B cell (primary cell): ENCODE measurements around the gene CAMSAP2. TPM values are rescaled to one million over a fixed set of nuclear protein-coding genes. Genes with fewer than 3 reads are reported as not detected.

Experiments
- ATAC-seq: fragments of 200-7000 bp; cut with Tn5 transposase; one replicate; pipeline ENCODE4 v1.10.0; 2021; ENCODE audit warnings: low read depth, mild to moderate bottlenecking, moderate number of reproducible peaks, moderate library complexity
- CTCF ChIA-PET: fragments of 350-600 bp; sonication (Branson Sonifier 250); formaldehyde crosslinking; loops from one replicate; lab custom pipeline; 2021; ENCODE audit warnings: antibody characterized with exemption, inconsistent platforms; lab: Charles Lee
- POLR2A ChIA-PET: fragments of 350-600 bp; sonication (Branson Sonifier 250); formaldehyde crosslinking; loops from one replicate; lab custom pipeline; 2021; ENCODE audit warnings: antibody characterized with exemption; lab: Charles Lee
- DNase-seq: peaks from one replicate; pipeline ENCODE4 v3.0.0; 2013
- H2AFZ ChIP-seq: 2 replicates; pipeline ENCODE4 v1.6.1; 2012; ENCODE audit warnings: mild to moderate bottlenecking, low read depth, low read length; ENCODE audit not compliant: insufficient read depth, poor library complexity, severe bottlenecking
- H3K27ac ChIP-seq, 2 donors: 1 replicate in 1 of 2; 2 replicates in 1 of 2; pipeline ENCODE4 v1.5.1; 2012 to 2013; ENCODE audit warnings: low read length in 2 of 2, mild to moderate bottlenecking in 2 of 2, moderate library complexity in 1 of 2
- H3K27me3 ChIP-seq, 4 experiments: fragments of 200-600 bp in 1 of 4; sonication (generic) in 1 of 4; replicated peaks in 1 of 4; 1 replicate in 2 of 4; 2 replicates in 2 of 4; pipeline versions ENCODE4 v1.6.1 to v1.7.0; 2013 to 2016; ENCODE audit warnings: low read length in 3 of 4, mild to moderate bottlenecking in 2 of 4, mixed read lengths in 1 of 4, moderate library complexity in 1 of 4; ENCODE audit not compliant: insufficient read depth in 4 of 4, control insufficient read depth in 3 of 4; ENCODE audit errors: control extremely low read depth in 1 of 4
- H3K36me3 ChIP-seq, 2 experiments: replicated peaks in 1 of 2; 1 replicate in 1 of 2; 2 replicates in 1 of 2; pipeline versions ENCODE4 v1.6.1 to v1.7.1; 2013; ENCODE audit warnings: low read length in 1 of 2; ENCODE audit not compliant: insufficient read depth in 2 of 2, control insufficient read depth in 1 of 2; ENCODE audit errors: control extremely low read depth in 1 of 2, extremely low read depth in 1 of 2
- H3K4me1 ChIP-seq, 2 donors: fragments of 200-600 bp in 1 of 2; sonication (generic) in 1 of 2; 1 replicate in 1 of 2; 2 replicates in 1 of 2; pipeline versions ENCODE4 v1.5.1 to v1.6.1; 2013 to 2017; ENCODE audit warnings: low read length in 2 of 2; ENCODE audit not compliant: control insufficient read depth in 2 of 2, insufficient read depth in 2 of 2
- H3K4me2 ChIP-seq: replicated peaks from 2 replicates; pipeline ENCODE3; 2012; ENCODE audit warnings: mild to moderate bottlenecking, low read depth, low read length; ENCODE audit not compliant: poor library complexity, severe bottlenecking
- H3K4me3 ChIP-seq, 5 experiments: fragments of 200-600 bp in 1 of 5; sonication (generic) in 1 of 5; 1 replicate in 3 of 5; 2 replicates in 2 of 5; pipeline versions ENCODE4 v1.5.1 to v1.7.0; 2011 to 2016; ENCODE audit warnings: low read length in 4 of 5, mild to moderate bottlenecking in 4 of 5, low read depth in 2 of 5, control low read depth in 1 of 5, moderate library complexity in 1 of 5; ENCODE audit not compliant: insufficient read depth in 1 of 5; ENCODE audit errors: control extremely low read depth in 1 of 5, extremely low read depth in 1 of 5
- H3K79me2 ChIP-seq: fragments of 200-600 bp; sonication (generic); one replicate; pipeline ENCODE4 v1.6.0; 2016; ENCODE audit warnings: low read length; ENCODE audit not compliant: control insufficient read depth, insufficient read depth
- H3K9ac ChIP-seq: fragments of 200-600 bp; sonication (generic); 2 replicates; pipeline ENCODE4 v1.6.1; 2017; ENCODE audit warnings: mild to moderate bottlenecking, low read length, moderate library complexity
- H3K9me3 ChIP-seq, 3 donors: one replicate each; pipeline versions ENCODE4 v1.6.1 to v1.7.1; 2013; ENCODE audit warnings: low read length in 2 of 3; ENCODE audit not compliant: control insufficient read depth in 2 of 3, insufficient read depth in 1 of 3; ENCODE audit errors: control extremely low read depth in 1 of 3
- H4K20me1 ChIP-seq: 2 replicates; pipeline ENCODE4 v1.6.0; 2012; ENCODE audit warnings: mild to moderate bottlenecking, low read length; ENCODE audit not compliant: insufficient read depth, control insufficient read depth, poor library complexity, severe bottlenecking
- H3K27ac Mint-ChIP-seq: one replicate; pipeline ENCODE4 v1.8.0; 2021; ENCODE audit warnings: mixed read lengths
- H3K27me3 Mint-ChIP-seq: one replicate; pipeline ENCODE4 v1.8.0; 2021; ENCODE audit warnings: mixed read lengths
- H3K4me1 Mint-ChIP-seq: one replicate; pipeline ENCODE4 v1.8.0; 2021; ENCODE audit warnings: mixed read lengths
- H3K4me3 Mint-ChIP-seq: one replicate; pipeline ENCODE4 v1.8.0; 2021; ENCODE audit warnings: mixed read lengths
- H3K9me3 Mint-ChIP-seq: one replicate; pipeline ENCODE4 v1.8.0; 2022; ENCODE audit warnings: mixed read lengths; ENCODE audit not compliant: insufficient read depth
- CTCF ChIP-seq: fragments of 200-600 bp; IDR thresholded peaks from one replicate; pipeline ENCODE4 v1.8.0; 2022; ENCODE audit warnings: antibody characterized with exemption, mild to moderate bottlenecking
- EZH2 ChIP-seq: IDR thresholded peaks from 2 replicates; pipeline ENCODE4 v1.6.1; 2012; ENCODE audit warnings: borderline replicate concordance, low read depth, mild to moderate bottlenecking, moderate library complexity, low read length; ENCODE audit not compliant: insufficient read depth, poor library complexity, severe bottlenecking
- WGBS: methylation state at CpG from one replicate; pipeline ENCODE4 v1.1.5; 2013; ENCODE audit warnings: missing lambda C conversion rate; ENCODE audit not compliant: insufficient coverage; 5-methylcytosine and 5-hydroxymethylcytosine counted together
- intact Hi-C: fragments of 100-400 bp; cut with micrococcal nuclease; formaldehyde crosslinking; loops from one replicate; pipeline ENCODE4 v1.10.0; 2022
- polyA plus RNA-seq: library from polyadenylated mRNA; depleted of rRNA; stranded (reverse); fragments of >200 nt; gene quantifications from 2 replicates; pipeline ENCODE4 v1.2.3, GENCODE V29; 2012
- total RNA-seq, 2 donors: library from RNA; stranded (reverse); fragments of 120-200 nt in 1 of 2; gene quantifications; 1 replicate in 1 of 2; 2 replicates in 1 of 2; pipeline versions ENCODE4 v1.2.3 to v1.2.4, GENCODE V29; 2013 to 2022

CAMSAP2 gene
- total and polyA plus RNA-seq, 2 donors (not counting 1 experiment from before 2014, with no cell fraction given): 0.10 to 2.1 TPM

- Mint-ChIP-seq H3K4me3 (peak overlapping the region; percentile 83), H3K27me3 (peaks cover 19% of the 10 kb centered on the region), H3K9me3 (no peaks in the 10 kb centered on the region), H3K27ac (peak overlapping the region; percentile 2), H3K4me1 (peaks cover 54% of the 10 kb centered on the region)
- H2AFZ ChIP-seq: peak overlapping the region; percentile 72
- H3K27me3 ChIP-seq: peaks cover 0 to 40% (median 16%) of the 10 kb centered on the region in 4 experiments
- ChIA-PET POLR2A (interaction anchor here (1.2 kb wide), 2 partner anchors 17 to 22 kb away, joined by 3 to 4 read pairs; no protein-coding TSS in a partner anchor), CTCF (interaction anchor here (1.1 to 2.8 kb wide), 3 partner anchors 24 to 269 kb away, joined by 4 to 9 read pairs (median 4); no protein-coding TSS in a partner anchor)
- H4K20me1 ChIP-seq: no peaks in the 10 kb centered on the region
- H3K36me3 ChIP-seq: no peaks in the 10 kb centered on the region
- H3K27ac ChIP-seq: no peak overlapping the region
- no peaks in the 10 kb centered on the region for H3K79me2 ChIP-seq
- H3K9me3 ChIP-seq: no peaks in the 10 kb centered on the region
- TF ChIP-seq EZH2 (no peak), CTCF (peak; percentile 35)
- peak; percentile 55 for DNase-seq
- peak overlapping the region; percentile 79 for H3K4me2 ChIP-seq
- peaks cover 47 to 61% of the 10 kb centered on the region in 2 donors for H3K4me1 ChIP-seq
- no peak for ATAC-seq
- intact Hi-C loops: no loop called here
- H3K4me3 ChIP-seq: peak overlapping the region; percentile 25 to 55 (median 48)
- H3K9ac ChIP-seq: peak overlapping the region; percentile 63
- 3% methylated on average over 64 of the region's 72 CpGs for whole genome bisulfite sequencing
Measured at GRCh38 chr1:200890818-200891773, 152.4 kb downstream of the CAMSAP2 start.
